OCI-LY7 (cell line): ENCODE measurements around the gene RNF126. TPM values are rescaled to one million over a fixed set of nuclear protein-coding genes. Genes with fewer than 3 reads are reported as not detected.

Experiments used
- BruUV-seq: library from RNA; stranded (reverse); fragments of 400-500 nt; replicated peaks from 2 replicates; lab custom pipeline; 2021; lab: Mats Ljungman, UMichigan
- CTCF ChIA-PET: fragments of 300-600 bp; sonication (Branson Sonifier 250); formaldehyde crosslinking; loops from one replicate; lab custom pipeline; 2022; ENCODE audit warnings: antibody characterized with exemption; ENCODE audit not compliant: unreplicated experiment; lab: Charles Lee
- POLR2A ChIA-PET: fragments of 300-600 bp; sonication (Branson Sonifier 250); formaldehyde crosslinking; loops from one replicate; lab custom pipeline; 2022; ENCODE audit warnings: antibody characterized with exemption; lab: Charles Lee
- DNase-seq: peaks from one replicate; pipeline ENCODE4 v3.0.0-alpha.2; 2015; ENCODE audit warnings: low spot score
- H2AFZ ChIP-seq: fragments of 200-600 bp; sonication (generic), shearing (Covaris generic); 2 replicates; pipeline ENCODE4 v1.6.1; 2014; ENCODE audit warnings: mild to moderate bottlenecking, antibody characterized with exemption, low read length, moderate library complexity
- H3K27ac ChIP-seq: fragments of 200-600 bp; sonication (generic); 2 replicates; pipeline ENCODE4 v1.5.1; 2014; ENCODE audit warnings: mixed run types, low read depth, mild to moderate bottlenecking, moderate library complexity, low read length, inconsistent platforms; ENCODE audit not compliant: poor library complexity, severe bottlenecking
- H3K36me3 ChIP-seq: fragments of 200-600 bp; sonication (generic); 2 replicates; pipeline ENCODE4 v1.6.1; 2014; ENCODE audit warnings: mild to moderate bottlenecking, antibody characterized with exemption, low read length, moderate library complexity, mixed read lengths; ENCODE audit not compliant: insufficient read depth
- H3K4me1 ChIP-seq: fragments of 200-600 bp; sonication (generic); 2 replicates; pipeline ENCODE4 v1.5.1; 2014; ENCODE audit warnings: mild to moderate bottlenecking, low read length; ENCODE audit not compliant: insufficient read depth, poor library complexity, severe bottlenecking
- H3K4me2 ChIP-seq: fragments of 200-600 bp; sonication (generic); 2 replicates; pipeline ENCODE4 v1.6.1; 2014; ENCODE audit warnings: mild to moderate bottlenecking, low read length
- H3K4me3 ChIP-seq: fragments of 200-600 bp; sonication (generic); 2 replicates; pipeline ENCODE4 v1.5.1; 2014; ENCODE audit warnings: mild to moderate bottlenecking, low read depth, low read length; ENCODE audit not compliant: poor library complexity, severe bottlenecking
- H3K79me2 ChIP-seq: fragments of 200-600 bp; sonication (generic); 2 replicates; pipeline ENCODE4 v1.6.1; 2016; ENCODE audit warnings: low read depth, mild to moderate bottlenecking, low read length, moderate library complexity, mixed read lengths; ENCODE audit not compliant: insufficient read depth
- H3K9me2 ChIP-seq: fragments of 200-600 bp; sonication (generic); 2 replicates; pipeline ENCODE4 v1.6.1; 2016; ENCODE audit warnings: mild to moderate bottlenecking, low read length, mixed read lengths; ENCODE audit not compliant: insufficient read depth
- H3K9me3 ChIP-seq: fragments of 200-600 bp; sonication (generic); 2 replicates; pipeline ENCODE4 v1.6.1; 2014; ENCODE audit warnings: mild to moderate bottlenecking, mixed run types, low read length, mixed read lengths
- H4K20me1 ChIP-seq: fragments of 200-600 bp; sonication (generic); 2 replicates; pipeline ENCODE4 v1.6.1; 2014; ENCODE audit warnings: mild to moderate bottlenecking, antibody characterized with exemption, low read length, moderate library complexity, mixed read lengths; ENCODE audit not compliant: insufficient read depth
- EZH2phosphoT487 ChIP-seq: fragments of 200-600 bp; sonication (generic); IDR thresholded peaks from 2 replicates; pipeline ENCODE4 v1.6.1; 2018; ENCODE audit warnings: low read depth, borderline replicate concordance, mild to moderate bottlenecking, mixed run types, antibody characterized with exemption, low read length, moderate library complexity, mixed read lengths
- intact Hi-C: fragments of 100-400 bp; cut with micrococcal nuclease; formaldehyde crosslinking; loops from one replicate; pipeline ENCODE4 v1.10.0; 2022; ENCODE audit not compliant: unreplicated experiment
- total RNA-seq, 2 experiments: library from RNA; depleted of rRNA in 1 of 2; stranded (reverse); fragments of >200 nt in 1 of 2; shearing (Covaris generic) in 1 of 2; gene quantifications; 2 replicates each; pipeline ENCODE4 v1.2.3, GENCODE V29; 2014 to 2022
- TF ChIP-seq, protein P1 (sequence below): fragments of 200-600 bp; sonication (generic); conservative IDR thresholded peaks from 2 replicates; pipeline ENCODE4 v1.5.1; 2014; ENCODE audit warnings: mild to moderate bottlenecking, antibody characterized with exemption, low read length, moderate library complexity, mixed read lengths

The RNF126 gene
- total RNA-seq, 2 experiments from 2014 or later = 98.6 to 104 TPM

DNA sequence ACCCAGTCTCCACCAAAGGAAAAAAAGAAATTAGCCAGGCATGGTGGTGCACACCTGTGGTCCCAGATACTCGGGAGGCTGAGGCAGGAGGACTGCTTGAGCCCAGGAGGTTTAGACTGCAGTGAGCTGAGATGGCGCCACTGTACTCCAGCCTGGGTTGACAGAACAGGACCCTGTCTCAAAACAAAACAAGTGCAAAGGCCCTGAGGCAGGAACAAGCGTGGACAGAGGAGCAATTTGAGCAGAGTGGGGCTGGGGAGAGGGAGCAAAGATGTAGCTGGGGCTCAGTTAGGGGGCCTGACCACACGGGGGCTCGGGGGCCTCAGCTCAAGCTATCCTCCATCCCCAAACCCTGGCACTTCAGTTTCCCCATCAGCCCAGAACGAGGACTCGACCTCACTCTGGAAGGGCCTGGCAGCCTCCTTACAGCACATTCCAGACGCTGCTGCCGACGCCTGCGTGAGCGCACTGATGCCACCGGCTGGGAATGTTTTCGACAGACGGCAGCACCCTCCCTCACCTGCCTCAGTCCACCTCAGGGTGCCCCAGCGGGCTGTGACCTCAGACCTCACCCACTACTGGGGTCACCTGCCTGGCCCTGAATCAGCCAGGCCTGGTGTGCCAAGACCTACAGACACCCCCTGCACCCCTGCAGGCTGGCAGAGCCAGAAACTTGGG is 27.9 kb downstream of the RNF126 start:
- no peaks in the 10 kb centered on the region for H3K9me3 ChIP-seq
- DNase-seq = no peak
- CTCF ChIA-PET = no interaction called here
- no peak overlapping the region for H2AFZ ChIP-seq
- H4K20me1 ChIP-seq = no peaks in the 10 kb centered on the region
- H3K79me2 ChIP-seq = peaks cover 19% of the 10 kb centered on the region; the same call in 1 of the 2 replicates
- peaks cover 12% of the 10 kb centered on the region for H3K4me1 ChIP-seq
- peaks cover 16% of the 10 kb centered on the region; the same call in 1 of the 2 replicates for H3K36me3 ChIP-seq
- no peaks in the 10 kb centered on the region for H3K9me2 ChIP-seq
- H3K4me2 ChIP-seq = no peak overlapping the region
- H3K4me3 ChIP-seq = no peak overlapping the region
- H3K27ac ChIP-seq = no peak overlapping the region
- no TSS peak for BruUV-seq
- TF ChIP-seq, protein P1, sequence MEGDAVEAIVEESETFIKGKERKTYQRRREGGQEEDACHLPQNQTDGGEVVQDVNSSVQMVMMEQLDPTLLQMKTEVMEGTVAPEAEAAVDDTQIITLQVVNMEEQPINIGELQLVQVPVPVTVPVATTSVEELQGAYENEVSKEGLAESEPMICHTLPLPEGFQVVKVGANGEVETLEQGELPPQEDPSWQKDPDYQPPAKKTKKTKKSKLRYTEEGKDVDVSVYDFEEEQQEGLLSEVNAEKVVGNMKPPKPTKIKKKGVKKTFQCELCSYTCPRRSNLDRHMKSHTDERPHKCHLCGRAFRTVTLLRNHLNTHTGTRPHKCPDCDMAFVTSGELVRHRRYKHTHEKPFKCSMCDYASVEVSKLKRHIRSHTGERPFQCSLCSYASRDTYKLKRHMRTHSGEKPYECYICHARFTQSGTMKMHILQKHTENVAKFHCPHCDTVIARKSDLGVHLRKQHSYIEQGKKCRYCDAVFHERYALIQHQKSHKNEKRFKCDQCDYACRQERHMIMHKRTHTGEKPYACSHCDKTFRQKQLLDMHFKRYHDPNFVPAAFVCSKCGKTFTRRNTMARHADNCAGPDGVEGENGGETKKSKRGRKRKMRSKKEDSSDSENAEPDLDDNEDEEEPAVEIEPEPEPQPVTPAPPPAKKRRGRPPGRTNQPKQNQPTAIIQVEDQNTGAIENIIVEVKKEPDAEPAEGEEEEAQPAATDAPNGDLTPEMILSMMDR = no peak
- TF ChIP-seq EZH2phosphoT487 = no peak
- intact Hi-C loops = no loop called here
- POLR2A ChIA-PET = no interaction called here

DNA sequence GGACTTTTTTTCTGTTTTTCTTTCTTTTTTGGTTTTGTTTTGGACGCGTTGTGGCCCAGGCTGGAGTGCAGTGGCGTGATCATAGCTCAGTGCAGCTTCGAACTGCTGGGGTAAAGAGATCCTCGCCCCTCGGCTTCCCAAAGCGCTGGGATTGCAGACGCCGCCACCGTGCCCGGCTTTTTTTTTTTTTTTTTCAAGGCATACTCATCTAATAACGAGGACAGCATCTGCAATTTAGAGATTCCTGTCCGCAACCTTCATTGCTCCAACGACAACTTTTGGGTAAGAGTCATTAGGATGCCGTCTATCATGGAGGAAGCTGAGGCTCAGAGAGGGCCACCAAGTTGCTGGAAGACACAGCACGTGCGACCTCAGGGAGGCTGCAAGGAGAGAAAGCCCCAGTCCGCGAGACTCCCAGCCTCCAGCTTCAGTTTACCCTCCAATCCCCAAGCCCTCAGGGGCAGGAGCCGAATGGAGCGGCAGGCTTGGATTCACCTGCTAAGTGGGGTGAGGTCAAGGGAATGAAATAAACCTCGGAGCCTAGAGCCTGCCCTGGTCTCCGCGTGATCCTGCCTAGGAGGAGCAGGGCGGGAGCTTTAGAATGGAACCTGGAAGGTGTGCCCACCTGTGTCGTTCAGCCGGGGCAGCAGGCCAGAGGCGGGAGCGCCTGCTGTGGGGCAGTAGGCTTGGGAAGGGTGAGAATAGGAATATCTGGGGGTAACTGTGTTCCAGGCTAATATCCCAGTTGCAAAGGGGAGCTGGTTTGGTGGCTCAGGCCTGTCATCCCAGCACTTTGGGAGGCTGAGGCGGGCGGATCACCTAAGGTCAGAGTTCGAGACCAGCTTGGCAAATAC is 29.0 kb downstream of the RNF126 start:
- ChIA-PET POLR2A (no interaction called here), CTCF (no interaction called here)
- Histone ChIP-seq H2AFZ (peak overlapping the region; percentile 65; the same call in 1 of the 2 replicates), H3K27ac (no peak overlapping the region), H3K4me2 (peak overlapping the region; percentile 76), H3K4me3 (peak overlapping the region; percentile 93), H3K9me3 (no peaks in the 10 kb centered on the region), H4K20me1 (no peaks in the 10 kb centered on the region), H3K79me2 (peaks cover 19% of the 10 kb centered on the region; the same call in 1 of the 2 replicates), H3K36me3 (peaks cover 24% of the 10 kb centered on the region), H3K4me1 (peaks cover 9% of the 10 kb centered on the region), H3K9me2 (no peaks in the 10 kb centered on the region)
- no peak for TF ChIP-seq EZH2phosphoT487
- TF ChIP-seq, protein P1 = no peak
- BruUV-seq = no TSS peak
- peak; percentile 15 for DNase-seq
- intact Hi-C loops = loop anchor here (2.0 kb wide), 2 partner anchors 29 to 61 kb away; partner anchors contain the start of gene BSG
